Measurements from ENCODE around the gene TFDP2. TPM values are rescaled to one million over a fixed set of nuclear protein-coding genes. Genes with fewer than 3 reads are reported as not detected.

The TFDP2 gene
- total and polyA plus RNA-seq, 9 of the 15 experiments (the other 6 are each of a cell fraction or from before 2014, with no cell fraction given) = 95.6 to 179 (median 126) TPM

GRCh38 chr3:142028243-142028777 lies 121.0 kb downstream of the TFDP2 start (continued):
- peak; percentile 46 to 83; a peak in 2 of 4 replicates for TF ChIP-seq SIN3A (IDR thresholded peaks at IDR 0.05; ENCODE audit: borderline replicate concordance in 2 of 2, control insufficient read depth in 1 of 2, low read depth in 2 of 2, low read length in 2 of 2)
- no peak for TF ChIP-seq ERF (CRISPR knock-in tag; IDR thresholded peaks at IDR 0.05)
- TF ChIP-seq POLR2AphosphoS5 (IDR thresholded peaks at IDR 0.05; ENCODE audit: control insufficient read depth, insufficient read depth, low read depth, low read length) = peak; percentile 78; the same call in 1 of the 2 replicates
- no peak for TF ChIP-seq DMBX1 (CRISPR knock-in tag; IDR thresholded peaks at IDR 0.05; ENCODE audit: borderline replicate concordance)
- no peak for TF ChIP-seq ELF2 (CRISPR knock-in tag; IDR thresholded peaks at IDR 0.05)
- no peak for TF ChIP-seq ETS2 (tag; IDR thresholded peaks at IDR 0.05; ENCODE audit: borderline replicate concordance, poor library complexity, severe bottlenecking)
- TF ChIP-seq VEZF1 (CRISPR knock-in tag; IDR thresholded peaks at IDR 0.05) = peak; percentile 18; the same call in 1 of the 2 replicates
- no peak for TF ChIP-seq XRCC5 (IDR thresholded peaks at IDR 0.05; ENCODE audit: low read depth, low read length)
- TF ChIP-seq SP2 (IDR thresholded peaks at IDR 0.05; ENCODE audit: extremely low read depth, low read depth, low read length, poor library complexity, severe bottlenecking) = no peak
- TF ChIP-seq MCM7 (IDR thresholded peaks at IDR 0.05) = no peak
- TF ChIP-seq HNRNPL (IDR thresholded peaks at IDR 0.05; ENCODE audit: low read depth, low read length) = no peak
- TF ChIP-seq CBX3 (IDR thresholded peaks at IDR 0.05; ENCODE audit: borderline replicate concordance in 1 of 2, low read length in 2 of 2) = peak in 1 of 2 experiments; percentile 39; a peak in 1 of 3 replicates
- TF ChIP-seq SNRNP70 (optimal IDR thresholded peaks at IDR 0.05; ENCODE audit: low read depth, low read length) = no peak
- peak; percentile 94 to 96 for TF ChIP-seq FOXK2 (conservative IDR thresholded peaks at IDR 0.05 in 1 of 2, IDR thresholded peaks at IDR 0.05 in 1 of 2; ENCODE audit: low read depth in 2 of 2)
- TF ChIP-seq SNAPC5 (CRISPR knock-in tag; IDR thresholded peaks at IDR 0.05) = no peak
- no peak for TF ChIP-seq ARID3A (IDR thresholded peaks at IDR 0.05; ENCODE audit: borderline replicate concordance, low read depth, low read length)
- no peak for TF ChIP-seq YY1 (IDR thresholded peaks at IDR 0.05; ENCODE audit: borderline replicate concordance in 1 of 3, control insufficient read depth in 1 of 3, extremely low read depth in 1 of 3, insufficient read depth in 3 of 3, insufficient read length in 1 of 3, insufficient replicate concordance in 2 of 3, low read depth in 1 of 3, low read length in 2 of 3)
- no peak for TF ChIP-seq ZNF583 (CRISPR knock-in tag; IDR thresholded peaks at IDR 0.05)
- TF ChIP-seq RAD21 (CRISPR knock-in tag; conservative IDR thresholded peaks at IDR 0.05 in 1 of 2, IDR thresholded peaks at IDR 0.05 in 1 of 2) = no peak
- no peak for TF ChIP-seq KAT2B (IDR thresholded peaks at IDR 0.05; ENCODE audit: low read depth, low read length)
- no peak for TF ChIP-seq KDM4B (IDR thresholded peaks at IDR 0.05; ENCODE audit: borderline replicate concordance in 2 of 2, low read depth in 1 of 2)
- TF ChIP-seq ID3 (CRISPR knock-in tag; IDR thresholded peaks at IDR 0.05) = no peak
- no peak for TF ChIP-seq ID3 (tag; IDR thresholded peaks at IDR 0.05)

All from K562 (cell line).